GM12873 (cell line): ENCODE data around the gene TSPAN18.

ENCODE experiments used
- TF ChIP-seq, protein P1 (sequence below): IDR thresholded peaks from 2 replicates; pipeline ENCODE4 v1.5.1; 2012; ENCODE audit warnings: low read depth, mild to moderate bottlenecking, moderate library complexity, low read length, control low read depth; ENCODE audit not compliant: insufficient read depth; ENCODE audit errors: missing control alignments

Gene TSPAN18

DNA sequence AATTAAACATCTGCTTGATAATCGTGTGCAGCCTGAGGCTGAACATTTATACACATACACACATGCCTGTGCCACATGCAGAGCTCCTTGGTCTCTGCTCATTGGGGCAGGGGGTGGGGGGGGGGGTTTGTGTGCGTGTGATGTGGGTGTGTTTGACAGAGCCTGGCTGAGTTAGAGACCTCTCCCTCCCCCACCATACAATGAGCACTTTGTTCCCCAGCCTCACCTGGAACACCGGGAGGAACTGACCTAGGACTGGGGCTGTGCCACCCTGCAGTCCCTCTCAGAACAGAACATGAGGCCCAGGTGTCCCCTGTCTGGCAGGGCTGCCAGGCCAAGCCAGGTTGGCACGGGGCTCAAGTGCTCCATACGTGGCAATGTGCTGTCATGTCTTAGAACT lies 127.3 kb downstream of the TSPAN18 start:
- TF ChIP-seq, protein P1, sequence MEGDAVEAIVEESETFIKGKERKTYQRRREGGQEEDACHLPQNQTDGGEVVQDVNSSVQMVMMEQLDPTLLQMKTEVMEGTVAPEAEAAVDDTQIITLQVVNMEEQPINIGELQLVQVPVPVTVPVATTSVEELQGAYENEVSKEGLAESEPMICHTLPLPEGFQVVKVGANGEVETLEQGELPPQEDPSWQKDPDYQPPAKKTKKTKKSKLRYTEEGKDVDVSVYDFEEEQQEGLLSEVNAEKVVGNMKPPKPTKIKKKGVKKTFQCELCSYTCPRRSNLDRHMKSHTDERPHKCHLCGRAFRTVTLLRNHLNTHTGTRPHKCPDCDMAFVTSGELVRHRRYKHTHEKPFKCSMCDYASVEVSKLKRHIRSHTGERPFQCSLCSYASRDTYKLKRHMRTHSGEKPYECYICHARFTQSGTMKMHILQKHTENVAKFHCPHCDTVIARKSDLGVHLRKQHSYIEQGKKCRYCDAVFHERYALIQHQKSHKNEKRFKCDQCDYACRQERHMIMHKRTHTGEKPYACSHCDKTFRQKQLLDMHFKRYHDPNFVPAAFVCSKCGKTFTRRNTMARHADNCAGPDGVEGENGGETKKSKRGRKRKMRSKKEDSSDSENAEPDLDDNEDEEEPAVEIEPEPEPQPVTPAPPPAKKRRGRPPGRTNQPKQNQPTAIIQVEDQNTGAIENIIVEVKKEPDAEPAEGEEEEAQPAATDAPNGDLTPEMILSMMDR: no peak

DNA sequence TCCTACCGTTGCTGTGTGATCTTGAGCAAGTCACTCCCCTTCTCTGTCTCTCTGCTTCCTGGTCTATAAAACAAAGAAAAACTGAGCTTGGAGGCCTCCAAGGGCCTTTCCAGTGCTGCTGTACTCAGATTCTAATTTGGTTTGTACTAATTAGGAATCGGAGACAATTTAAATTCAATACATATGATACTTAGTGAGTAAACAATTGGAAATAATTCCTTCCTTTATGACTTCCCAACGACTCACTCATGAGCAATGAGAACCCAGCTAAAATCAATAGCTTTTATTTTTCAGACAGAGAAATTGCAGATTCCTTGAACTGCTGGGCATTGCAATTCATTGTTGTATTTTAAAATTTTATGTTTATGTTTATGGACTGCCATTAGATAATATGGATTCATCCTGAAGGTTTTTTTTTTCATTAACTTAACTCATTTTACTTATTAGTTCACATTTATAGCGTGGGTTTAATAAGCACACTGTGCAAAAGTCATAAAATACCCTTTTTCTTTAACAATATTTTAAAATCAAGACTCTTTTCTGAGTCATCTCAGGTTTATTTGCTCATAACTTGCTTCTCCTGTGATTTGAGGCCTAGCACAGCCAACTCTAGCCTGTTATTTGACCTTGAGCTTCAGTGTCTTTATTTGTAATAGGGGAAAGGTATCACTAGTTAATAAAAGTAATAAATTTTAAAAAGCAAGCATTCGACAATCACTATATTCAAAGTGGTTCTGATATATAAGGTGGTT lies 128.2 kb downstream of the TSPAN18 start:
- TF ChIP-seq, protein P1: no peak

DNA sequence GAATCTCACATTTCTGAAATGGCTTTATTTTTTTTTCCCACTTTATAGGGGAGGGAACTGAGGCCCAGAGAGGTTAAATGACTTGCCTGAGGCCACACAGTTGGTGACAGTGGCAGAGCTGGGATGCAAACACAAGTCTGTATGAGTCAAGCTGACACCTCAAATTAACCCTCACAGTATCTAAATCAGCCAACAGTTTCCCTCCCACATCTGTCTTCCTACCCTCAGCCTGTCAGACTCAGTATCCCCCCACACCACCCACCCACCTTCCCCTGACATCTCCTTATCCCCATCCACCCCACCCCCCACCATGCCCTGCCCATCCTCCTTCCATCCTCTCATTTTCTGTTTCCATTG lies 128.7 kb downstream of the TSPAN18 start:
- TF ChIP-seq, protein P1: no peak

DNA sequence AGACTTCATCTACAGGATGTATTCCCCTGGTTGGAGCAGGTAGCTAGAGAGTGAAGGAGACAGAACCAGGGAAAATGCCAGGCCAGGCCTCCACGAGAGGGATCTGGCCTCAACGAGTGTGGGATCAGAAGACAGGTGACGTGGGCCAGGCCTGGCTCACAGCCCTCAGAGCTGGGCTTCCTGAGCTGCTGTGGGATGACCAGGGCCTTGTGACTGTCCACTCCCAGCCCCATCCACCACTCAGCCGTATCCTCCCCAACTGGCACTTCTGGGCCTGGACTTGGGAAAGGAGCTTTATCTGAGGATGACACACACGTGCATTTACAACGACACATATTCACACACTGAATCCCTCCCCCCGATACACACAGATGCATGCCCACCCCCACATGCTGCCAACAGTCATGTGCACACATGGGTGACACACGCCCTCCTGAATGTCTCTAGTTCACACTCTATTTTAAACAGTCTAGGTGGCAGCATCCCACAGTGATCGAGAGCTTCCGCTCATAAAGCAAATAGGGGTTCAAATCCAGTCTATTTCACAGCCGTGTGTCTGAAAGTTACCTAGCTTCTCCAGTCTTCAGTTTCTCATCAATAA lies 130.8 kb downstream of the TSPAN18 start:
- TF ChIP-seq, protein P1: no peak

DNA sequence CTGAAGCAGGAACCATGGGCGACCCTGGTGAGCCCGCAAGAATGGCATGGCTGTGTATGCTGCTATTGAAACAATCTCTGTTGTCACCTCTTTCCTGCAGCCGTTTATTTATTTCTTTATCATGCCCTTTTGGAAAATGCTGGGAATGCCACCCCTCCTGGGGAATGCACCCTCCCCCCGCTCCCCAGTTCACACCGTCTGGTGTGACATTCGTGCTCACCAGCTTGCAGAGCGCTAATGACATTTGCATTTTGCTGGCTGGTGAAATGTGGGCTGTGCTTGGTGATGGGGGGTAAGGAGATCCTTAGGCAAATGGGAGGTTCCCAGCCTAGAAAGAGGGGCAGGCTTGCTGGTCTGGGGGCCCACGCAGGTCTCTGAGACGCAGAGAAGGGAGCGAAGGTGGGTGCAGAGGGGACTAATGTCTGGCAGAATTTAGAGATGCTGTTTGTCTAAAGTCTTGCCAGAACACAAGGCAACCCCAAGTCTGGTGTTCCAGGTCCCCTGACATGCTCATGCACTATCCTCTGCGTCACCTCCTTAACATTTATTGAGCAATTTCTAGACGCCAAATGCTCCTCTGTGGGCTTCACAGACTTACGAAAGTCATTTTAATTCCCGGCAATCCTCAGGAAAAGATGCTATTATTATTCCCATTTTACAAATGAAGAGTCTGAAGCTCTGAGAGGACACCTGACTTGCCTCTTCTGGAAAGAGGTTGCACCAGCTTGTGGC lies 132.2 kb downstream of the TSPAN18 start:
- TF ChIP-seq, protein P1: no peak

DNA sequence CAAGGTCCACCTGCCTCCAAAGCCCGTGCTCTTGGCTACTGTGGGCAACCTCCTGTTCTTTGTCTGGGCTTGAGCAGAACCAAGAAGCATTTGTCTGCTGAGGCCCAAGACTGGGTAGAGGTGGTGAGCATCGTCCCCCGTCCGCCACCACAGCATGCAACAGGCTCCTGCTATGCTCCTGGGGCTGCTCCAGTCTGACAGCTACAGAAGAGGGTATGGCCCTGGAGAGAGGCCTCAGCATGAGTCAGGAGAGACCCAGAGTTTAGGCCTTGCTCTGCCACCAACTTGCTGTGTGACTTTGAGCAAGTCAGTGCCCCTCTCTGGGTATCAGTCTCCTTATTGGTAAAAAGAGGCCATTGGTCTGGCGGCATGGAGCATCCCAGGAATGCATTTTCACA lies 132.8 kb downstream of the TSPAN18 start:
- TF ChIP-seq, protein P1: no peak

DNA sequence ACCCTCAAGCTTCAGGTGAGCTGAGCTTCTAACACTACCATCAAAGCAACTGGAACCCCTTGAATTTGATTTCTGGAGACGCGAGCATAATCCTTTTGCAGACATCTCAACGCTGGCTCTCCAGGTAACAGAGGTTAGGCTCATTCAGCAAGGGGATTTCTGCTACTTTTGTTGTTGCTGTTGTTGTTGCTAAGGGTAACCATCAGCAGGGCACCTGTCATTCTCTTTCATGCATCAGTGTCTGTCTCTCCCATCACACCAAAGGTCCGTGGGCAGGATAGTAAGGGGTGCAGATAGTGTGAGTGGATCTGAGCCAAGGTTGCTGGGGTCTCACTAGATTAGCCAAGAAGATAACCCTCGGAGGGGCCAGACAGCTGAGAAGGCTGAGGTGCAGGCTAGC lies 133.6 kb downstream of the TSPAN18 start:
- TF ChIP-seq, protein P1: no peak
